Activated CD4-positive, alpha-beta T cell treated with anti-CD3 and anti-CD28 coated beads, Interleukin-2, amount 10 ng/mL, durations not matched to agents 24 days and 14 days (primary cell): ENCODE data around the gene ELAC1. TPM values are rescaled to one million over a fixed set of nuclear protein-coding genes. Genes with fewer than 3 reads are reported as not detected.
A peak's percentile ranks its signal among the peaks of the same experiment; 100 is the strongest.
"Not testable (repeated sequence)": the region's sequence is repeated elsewhere in the genome, so short reads cannot be mapped to it uniquely, and the experiment has no call there.

ENCODE experiments used
- DNase-seq: peaks from one replicate; pipeline ENCODE4 v3.0.0; 2022
- H3K27ac Mint-ChIP-seq: one replicate; pipeline ENCODE4 v1.8.0; 2022; ENCODE audit warnings: mild to moderate bottlenecking, mixed read lengths
- H3K27me3 Mint-ChIP-seq: one replicate; pipeline ENCODE4 v1.8.0; 2022; ENCODE audit warnings: mixed read lengths
- H3K36me3 Mint-ChIP-seq: one replicate; pipeline ENCODE4 v1.8.0; 2022; ENCODE audit warnings: low read depth, mild to moderate bottlenecking, mixed read lengths
- H3K4me1 Mint-ChIP-seq: one replicate; pipeline ENCODE4 v1.8.0; 2021; ENCODE audit warnings: mixed read lengths
- H3K4me3 Mint-ChIP-seq: one replicate; pipeline ENCODE4 v1.8.0; 2022; ENCODE audit warnings: mild to moderate bottlenecking, moderate library complexity, mixed read lengths
- H3K9me3 Mint-ChIP-seq: one replicate; pipeline ENCODE4 v1.8.0; 2021; ENCODE audit warnings: mixed read lengths
- intact Hi-C: fragments of 100-400 bp; cut with micrococcal nuclease; formaldehyde crosslinking; loops from one replicate; pipeline ENCODE4 v1.15.1; 2023
- total RNA-seq: library from RNA; stranded (reverse); gene quantifications from 2 replicates; pipeline ENCODE4 v1.2.3, GENCODE V29; 2022

Gene ELAC1
- total RNA-seq = 6.8 and 7.0 TPM in 2 replicates

DNA sequence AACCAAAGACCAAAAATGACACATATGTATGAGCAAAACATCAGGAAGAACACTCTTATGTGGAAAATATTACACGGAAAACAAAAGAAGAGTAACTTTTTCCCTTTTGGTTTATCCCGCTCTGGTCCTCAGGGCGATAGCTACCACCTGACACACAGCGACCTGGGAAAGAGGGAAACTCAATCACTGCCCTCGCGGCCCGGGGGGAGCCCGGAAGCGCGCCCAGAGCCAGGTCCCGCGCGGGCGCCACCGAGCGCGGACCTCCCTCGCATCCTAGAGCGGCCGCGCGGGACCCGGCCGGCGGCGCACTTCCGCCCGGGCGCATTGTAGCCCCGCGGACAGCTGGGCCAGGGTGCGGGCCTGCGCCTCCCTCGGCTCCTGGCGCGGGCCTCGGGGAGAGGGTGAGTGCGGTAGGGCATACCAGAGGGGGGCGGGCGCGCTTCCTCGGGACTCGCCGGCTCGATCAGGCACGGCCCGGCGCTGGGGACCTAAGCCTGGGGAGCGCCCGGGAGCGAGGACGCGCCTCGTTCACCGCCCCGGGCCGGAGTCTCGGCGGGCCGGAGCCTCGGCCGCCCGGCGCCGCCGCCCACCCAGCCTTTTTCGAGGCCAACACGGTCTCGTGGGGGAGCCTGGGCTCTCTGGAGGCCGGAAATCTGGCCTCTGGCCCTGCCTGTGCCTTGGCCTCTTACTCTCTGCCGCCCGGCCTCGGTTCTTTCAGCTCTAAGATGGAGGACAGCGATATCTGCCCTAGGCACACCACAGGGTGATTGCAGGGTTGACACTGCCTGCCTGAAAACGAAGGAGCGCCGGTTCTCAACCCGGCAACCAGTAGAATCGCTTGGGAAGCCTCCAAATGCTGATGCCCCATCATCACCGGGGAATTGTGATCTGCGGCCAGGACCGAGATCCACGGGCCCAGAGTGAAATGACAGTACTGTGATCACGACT, at the start of gene ELAC1:
ELAC1 (plus strand) TSS at position 327 of the 948 bp plus-strand sequence. CDS start 6,365 bp downstream, outside the sequence.
- peak within 1 kb of the TSS; percentile 97 for H3K4me3 Mint-ChIP-seq
- peak within 1 kb of the TSS; percentile 97 for H3K27ac Mint-ChIP-seq
- H3K27me3 Mint-ChIP-seq = peaks cover 2% of the 10 kb centered on the region
- no peaks in the 10 kb centered on the region for H3K36me3 Mint-ChIP-seq
- peak; percentile 91 for DNase-seq
- peaks cover 22% of the 10 kb centered on the region for H3K4me1 Mint-ChIP-seq
- H3K9me3 Mint-ChIP-seq = peaks cover 4% of the 10 kb centered on the region
- intact Hi-C loops = loop anchor here (1.0 to 5.0 kb wide), 6 partner anchors 36 to 229 kb away; partner anchors contain the start of genes ME2, MEX3C, MRO and SMAD4

DNA sequence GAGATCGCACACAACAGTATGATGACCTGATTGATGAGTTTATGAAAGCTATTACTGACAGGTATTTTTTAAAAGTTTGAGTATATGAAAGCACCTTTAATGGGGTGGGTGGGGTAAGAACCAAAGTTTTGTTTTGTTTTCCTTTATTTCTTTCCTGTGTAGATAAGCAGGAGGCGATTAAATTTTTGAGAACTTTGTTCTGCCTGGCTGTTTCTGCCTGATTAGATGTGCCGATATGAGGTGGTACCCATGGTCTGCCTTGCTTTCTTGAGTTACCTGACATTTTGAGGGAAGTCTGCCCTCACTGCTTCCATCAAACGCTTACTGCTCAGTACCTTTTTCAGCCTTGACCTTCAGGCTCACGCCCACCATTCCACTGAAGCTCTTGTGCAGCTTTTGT, 49.7 kb upstream of the ELAC1 start:
- H3K27me3 Mint-ChIP-seq = no peaks in the 10 kb centered on the region
- no peak overlapping the region for H3K4me3 Mint-ChIP-seq
- H3K36me3 Mint-ChIP-seq = peaks cover 72% of the 10 kb centered on the region
- no peaks in the 10 kb centered on the region for H3K9me3 Mint-ChIP-seq
- no peak for DNase-seq
- peaks cover 6% of the 10 kb centered on the region for H3K4me1 Mint-ChIP-seq
- intact Hi-C loops = loop anchor here (2.0 kb wide), 1 partner anchor 17 kb away; no protein-coding TSS in a partner anchor
- no peak overlapping the region for H3K27ac Mint-ChIP-seq

- Mint-ChIP-seq H3K36me3 (peaks cover 78% of the 10 kb centered on the region), H3K4me3 (no peak overlapping the region), H3K27me3 (no peaks in the 10 kb centered on the region), H3K27ac (no peak overlapping the region), H3K9me3 (peaks cover 14% of the 10 kb centered on the region), H3K4me1 (no peaks in the 10 kb centered on the region)
- intact Hi-C loops = no loop called here
- no peak for DNase-seq
Measured at GRCh38 chr18:50924372-50924771, 43.5 kb upstream of the ELAC1 start.

- intact Hi-C loops = no loop called here
Measured at GRCh38 chr18:50926521-50926920, 41.3 kb upstream of the ELAC1 start.

GRCh38 chr18:50928551-50928950, 39.3 kb upstream of the ELAC1 start:
- H3K27me3 Mint-ChIP-seq = no peaks in the 10 kb centered on the region
- intact Hi-C loops = no loop called here
- no peak overlapping the region for H3K27ac Mint-ChIP-seq
- peaks cover 56% of the 10 kb centered on the region for H3K36me3 Mint-ChIP-seq
- no peaks in the 10 kb centered on the region for H3K4me1 Mint-ChIP-seq
- peaks cover 13% of the 10 kb centered on the region for H3K9me3 Mint-ChIP-seq
- no peak overlapping the region for H3K4me3 Mint-ChIP-seq
- no peak for DNase-seq

More at GRCh38 chr18:50926521-50926920, 41.3 kb upstream of the ELAC1 start:
- Mint-ChIP-seq H3K4me3 (no peak overlapping the region), H3K27me3 (no peaks in the 10 kb centered on the region), H3K36me3 (peaks cover 68% of the 10 kb centered on the region), H3K9me3 (peaks cover 14% of the 10 kb centered on the region), H3K27ac (no peak overlapping the region), H3K4me1 (no peaks in the 10 kb centered on the region)
- no peak for DNase-seq

GRCh38 chr18:50933684-50934083, 34.2 kb upstream of the ELAC1 start:
- DNase-seq = peak; percentile 34
- H3K36me3 Mint-ChIP-seq = peaks cover 37% of the 10 kb centered on the region
- H3K9me3 Mint-ChIP-seq = no peaks in the 10 kb centered on the region
- no peak overlapping the region for H3K4me3 Mint-ChIP-seq
- no peaks in the 10 kb centered on the region for H3K27me3 Mint-ChIP-seq
- H3K4me1 Mint-ChIP-seq = peaks cover 4% of the 10 kb centered on the region
- H3K27ac Mint-ChIP-seq = no peak overlapping the region
- intact Hi-C loops = loop anchor here (2.0 to 5.0 kb wide), 2 partner anchors 15 to 34 kb away; partner anchors contain the start of gene ELAC1

- intact Hi-C loops = loop anchor here (2.0 to 5.0 kb wide), 2 partner anchors 16 to 33 kb away; partner anchors contain the start of gene ELAC1
- peak; percentile 20 for DNase-seq
- Mint-ChIP-seq H3K9me3 (no peaks in the 10 kb centered on the region), H3K36me3 (peaks cover 39% of the 10 kb centered on the region), H3K27me3 (no peaks in the 10 kb centered on the region), H3K27ac (no peak overlapping the region), H3K4me3 (no peak overlapping the region), H3K4me1 (peaks cover 4% of the 10 kb centered on the region)
Measured at GRCh38 chr18:50934545-50935211, 33.2 kb upstream of the ELAC1 start.

GRCh38 chr18:50935493-50936191, 32.2 kb upstream of the ELAC1 start:
- H3K9me3 Mint-ChIP-seq = no peaks in the 10 kb centered on the region
- intact Hi-C loops = loop anchor here (2.0 kb wide), 1 partner anchor 17 kb away; no protein-coding TSS in a partner anchor
- peaks cover 4% of the 10 kb centered on the region for H3K4me1 Mint-ChIP-seq
- H3K27me3 Mint-ChIP-seq = no peaks in the 10 kb centered on the region
- no peak overlapping the region for H3K4me3 Mint-ChIP-seq
- DNase-seq = peak; percentile 30
- peaks cover 37% of the 10 kb centered on the region for H3K36me3 Mint-ChIP-seq
- no peak overlapping the region for H3K27ac Mint-ChIP-seq

DNA sequence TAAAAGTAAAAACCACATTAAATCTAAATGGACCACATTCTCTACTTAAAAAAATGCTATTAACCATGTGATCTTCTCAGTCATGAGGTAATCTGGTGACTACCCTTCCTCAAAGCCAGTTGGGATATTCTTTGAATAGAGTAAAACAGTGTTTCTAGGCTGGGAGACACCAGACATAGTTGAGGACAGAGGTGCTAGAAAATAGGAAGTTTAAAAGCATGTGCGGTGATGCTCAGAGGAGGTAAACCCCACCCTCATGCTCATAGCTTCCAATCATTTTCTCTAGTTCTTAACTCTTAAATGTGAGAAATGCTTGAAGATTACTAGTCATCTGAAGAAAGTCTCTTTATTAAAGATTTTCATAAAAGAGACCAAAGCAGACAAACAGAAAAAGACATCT, 30.7 kb upstream of the ELAC1 start:
- no peaks in the 10 kb centered on the region for H3K27me3 Mint-ChIP-seq
- H3K4me3 Mint-ChIP-seq = no peak overlapping the region
- peak; percentile 23 for DNase-seq
- no peak overlapping the region for H3K27ac Mint-ChIP-seq
- intact Hi-C loops = no loop called here
- H3K36me3 Mint-ChIP-seq = peaks cover 40% of the 10 kb centered on the region
- no peaks in the 10 kb centered on the region for H3K9me3 Mint-ChIP-seq
- H3K4me1 Mint-ChIP-seq = peaks cover 4% of the 10 kb centered on the region

DNA sequence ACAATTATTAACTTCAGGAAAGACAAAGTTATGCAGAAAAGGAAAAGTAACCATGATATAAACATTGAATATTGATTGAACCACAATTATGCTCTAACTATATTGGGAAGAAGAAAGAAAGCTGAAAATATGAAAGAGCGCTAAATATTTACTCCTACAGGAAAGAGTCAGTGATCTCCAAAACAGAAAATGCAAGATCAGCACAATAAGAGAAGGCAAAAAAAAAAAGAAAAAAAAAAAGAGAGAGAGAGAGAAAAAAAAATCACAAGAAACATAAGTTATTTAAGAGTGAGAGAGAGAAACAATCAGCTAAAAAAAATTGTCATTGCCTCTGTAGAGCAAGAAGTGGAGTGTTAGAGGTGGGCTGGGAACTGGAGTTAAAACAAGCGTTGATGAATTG, 28.9 kb upstream of the ELAC1 start:
- Mint-ChIP-seq H3K4me3 (no peak overlapping the region), H3K4me1 (peaks cover 4% of the 10 kb centered on the region), H3K36me3 (peaks cover 35% of the 10 kb centered on the region), H3K9me3 (no peaks in the 10 kb centered on the region), H3K27me3 (no peaks in the 10 kb centered on the region), H3K27ac (no peak overlapping the region)
- intact Hi-C loops = no loop called here
- DNase-seq = no peak

GRCh38 chr18:50944245-50944932, 23.5 kb upstream of the ELAC1 start:
- intact Hi-C loops = no loop called here
- DNase-seq = no peak
- H3K9me3 Mint-ChIP-seq = peaks cover 4% of the 10 kb centered on the region
- no peak overlapping the region for H3K4me3 Mint-ChIP-seq
- H3K27me3 Mint-ChIP-seq = no peaks in the 10 kb centered on the region
- no peaks in the 10 kb centered on the region for H3K4me1 Mint-ChIP-seq
- H3K36me3 Mint-ChIP-seq = peaks cover 37% of the 10 kb centered on the region
- H3K27ac Mint-ChIP-seq = no peak overlapping the region

DNA sequence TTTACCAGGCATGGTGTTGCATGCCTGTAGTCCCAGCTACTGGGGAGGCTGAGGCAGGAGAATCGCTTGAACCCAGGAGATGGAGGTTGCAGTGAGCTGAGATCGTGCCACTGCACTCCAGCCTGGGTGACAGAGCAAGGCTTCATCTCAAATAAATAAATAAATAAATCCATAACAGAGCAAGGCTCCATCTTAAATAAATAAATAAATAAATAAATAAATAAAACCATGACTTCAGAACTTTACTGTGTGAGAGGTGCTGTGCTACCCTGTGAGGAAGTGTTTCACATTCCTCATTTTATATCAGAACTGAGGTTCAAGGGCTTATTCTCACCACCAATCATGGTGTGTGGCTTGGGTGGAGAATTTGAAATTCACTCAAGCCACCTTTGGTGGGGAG, 21.9 kb upstream of the ELAC1 start:
- H3K4me1 Mint-ChIP-seq, DNase-seq, H3K27me3 Mint-ChIP-seq, intact Hi-C loops, H3K9me3 Mint-ChIP-seq, H3K4me3 Mint-ChIP-seq: not testable (repeated sequence)
- H3K27ac Mint-ChIP-seq = peak overlapping the region; percentile 20
- H3K36me3 Mint-ChIP-seq = peaks cover 37% of the 10 kb centered on the region

DNA sequence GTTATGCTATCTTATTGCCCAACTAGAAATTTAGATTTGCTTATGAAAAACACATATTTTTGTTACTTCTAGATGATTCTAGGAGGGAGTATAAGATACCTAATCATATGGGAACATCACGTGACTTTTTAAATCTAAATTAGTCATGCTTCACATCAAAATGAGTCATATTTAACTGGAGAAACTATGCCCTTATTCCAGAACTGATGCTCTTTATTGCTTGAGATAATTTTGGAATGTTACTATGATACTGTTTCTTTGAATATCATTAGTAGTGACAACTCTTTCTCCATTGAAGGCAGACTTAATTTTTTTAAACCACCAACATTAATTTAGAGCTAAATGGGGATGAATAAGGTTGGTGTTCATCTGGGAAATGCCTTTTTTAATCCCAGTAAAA, 19.9 kb upstream of the ELAC1 start:
- no peaks in the 10 kb centered on the region for H3K4me1 Mint-ChIP-seq
- H3K27ac Mint-ChIP-seq = no peak overlapping the region
- DNase-seq = no peak
- intact Hi-C loops = no loop called here
- no peaks in the 10 kb centered on the region for H3K27me3 Mint-ChIP-seq
- H3K9me3 Mint-ChIP-seq = peaks cover 4% of the 10 kb centered on the region
- H3K36me3 Mint-ChIP-seq = peaks cover 34% of the 10 kb centered on the region
- H3K4me3 Mint-ChIP-seq = no peak overlapping the region
